Mammary epithelial cell (primary cell): ENCODE measurements around the gene EML5.

ENCODE experiments used
- CTCF ChIP-seq, 2 donors: IDR thresholded peaks in 1 of 2; conservative IDR thresholded peaks in 1 of 2; 2 replicates each; pipeline ENCODE4 v1.5.1; 2011 to 2012; ENCODE audit warnings: inconsistent platforms in 2 of 2, low read length in 2 of 2, mild to moderate bottlenecking in 2 of 2, control low read depth in 1 of 2, low read depth in 1 of 2; ENCODE audit not compliant: insufficient read depth in 1 of 2; ENCODE audit errors: extremely low read depth in 1 of 2
- EZH2 ChIP-seq: IDR thresholded peaks from 2 replicates; pipeline ENCODE4 v1.6.1; 2012; ENCODE audit warnings: low read length, inconsistent platforms, borderline replicate concordance

- TF ChIP-seq CTCF (conservative IDR thresholded peaks at IDR 0.05 in 1 of 2, IDR thresholded peaks at IDR 0.05 in 1 of 2; ENCODE audit: extremely low read depth in 1 of 2, insufficient read depth in 1 of 2, low read depth in 1 of 2, low read length in 2 of 2) (no peak), EZH2 (no peak)
These were observed 11.7 kb upstream of the EML5 start for GRCh38 chr14:88804477-88804876.
